Neural cell (in vitro differentiated cells): ENCODE results near the gene ORAI1. TPM values are rescaled to one million over a fixed set of nuclear protein-coding genes. Genes with fewer than 3 reads are reported as not detected.

ENCODE experiments used
- H2AFZ ChIP-seq: fragments of 200-600, 300-800 bp; sonication (generic), shearing (Covaris generic); 2 replicates; pipeline ENCODE4 v1.6.0; 2014; ENCODE audit warnings: low read depth, mild to moderate bottlenecking, antibody characterized with exemption, low read length, moderate library complexity
- H3F3A ChIP-seq: fragments of 200-600 bp; shearing (Covaris generic); 2 replicates; pipeline ENCODE4 v1.6.1; 2016; ENCODE audit warnings: mild to moderate bottlenecking, moderate library complexity, mixed read lengths, antibody characterized with exemption, low read length; ENCODE audit not compliant: insufficient read depth, poor library complexity, severe bottlenecking
- H3K27ac ChIP-seq: fragments of 200-600, 300-800 bp; sonication (generic), shearing (Covaris generic); 2 replicates; pipeline ENCODE4 v1.5.1; 2014; ENCODE audit warnings: mild to moderate bottlenecking, low read length, moderate library complexity
- H3K27me3 ChIP-seq: fragments of 300-800, 200-600 bp; sonication (generic), shearing (Covaris generic); 2 replicates; pipeline ENCODE4 v1.6.0; 2014; ENCODE audit warnings: mild to moderate bottlenecking, low read depth, low read length, moderate library complexity; ENCODE audit not compliant: insufficient read depth
- H3K36me3 ChIP-seq: fragments of 300-800, 200-600 bp; sonication (generic), shearing (Covaris generic); 2 replicates; pipeline ENCODE4 v1.5.1; 2014; ENCODE audit warnings: mild to moderate bottlenecking, antibody characterized with exemption, low read length, moderate library complexity; ENCODE audit not compliant: insufficient read depth
- H3K4me2 ChIP-seq: fragments of 300-800, 200-600 bp; sonication (generic), shearing (Covaris generic); 2 replicates; pipeline ENCODE4 v1.6.0; 2014; ENCODE audit warnings: mild to moderate bottlenecking, low read length
- H3K4me3 ChIP-seq: fragments of 300-800, 200-600 bp; sonication (generic), shearing (Covaris generic); 2 replicates; pipeline ENCODE4 v1.5.1; 2014; ENCODE audit warnings: mild to moderate bottlenecking, low read length, moderate library complexity
- H3K79me2 ChIP-seq: fragments of 200-600 bp; shearing (Covaris generic); replicated peaks from 2 replicates; pipeline ENCODE4 v1.6.0; 2014; ENCODE audit warnings: mild to moderate bottlenecking, low read length, moderate library complexity; ENCODE audit not compliant: insufficient read depth
- H3K9ac ChIP-seq: fragments of 300-800, 200-600 bp; sonication (generic), shearing (Covaris generic); 2 replicates; pipeline ENCODE4 v1.6.1; 2016; ENCODE audit warnings: mild to moderate bottlenecking, low read length, mixed read lengths
- H3K9me2 ChIP-seq: fragments of 200-600 bp; shearing (Covaris generic); 2 replicates; pipeline ENCODE4 v1.6.1; 2016; ENCODE audit warnings: mild to moderate bottlenecking, low read length, mixed read lengths; ENCODE audit not compliant: insufficient read depth
- H3K9me3 ChIP-seq: fragments of 200-600, 300-800 bp; sonication (generic), shearing (Covaris generic); 2 replicates; pipeline ENCODE4 v1.6.1; 2016; ENCODE audit warnings: mild to moderate bottlenecking, mixed run types, low read length, moderate library complexity, mixed read lengths
- H4K20me1 ChIP-seq: fragments of 200-600 bp; shearing (Covaris generic); 2 replicates; pipeline ENCODE4 v1.6.1; 2016; ENCODE audit warnings: mild to moderate bottlenecking, mixed run types; ENCODE audit not compliant: insufficient read depth
- CTCF ChIP-seq: fragments of 450-650 bp; IDR thresholded peaks from 2 replicates; pipeline ENCODE4 v1.5.1; 2014; ENCODE audit warnings: antibody characterized with exemption, mild to moderate bottlenecking, moderate library complexity; ENCODE audit not compliant: poor library complexity, severe bottlenecking
- EP300 ChIP-seq: fragments of 450-650 bp; conservative IDR thresholded peaks from 2 replicates; pipeline ENCODE4 v1.6.1; 2014; ENCODE audit warnings: antibody characterized with exemption, mild to moderate bottlenecking, moderate library complexity; ENCODE audit not compliant: poor library complexity, severe bottlenecking
- EZH2 ChIP-seq: fragments of 200-600, 300-800 bp; shearing (Covaris generic), sonication (generic); IDR thresholded peaks from 2 replicates; pipeline ENCODE4 v1.6.1; 2014; ENCODE audit warnings: antibody characterized with exemption, low read length, borderline replicate concordance, mild to moderate bottlenecking; ENCODE audit not compliant: insufficient read depth, poor library complexity, severe bottlenecking
- MXI1 ChIP-seq: fragments of 450-650 bp; conservative IDR thresholded peaks from 2 replicates; pipeline ENCODE4 v1.6.1; 2014; ENCODE audit warnings: antibody characterized with exemption, mild to moderate bottlenecking; ENCODE audit not compliant: poor library complexity, severe bottlenecking
- POLR2AphosphoS5 ChIP-seq: IDR thresholded peaks from 2 replicates; pipeline ENCODE4 v1.6.1; 2012
- RAD21 ChIP-seq: fragments of 450-650 bp; conservative IDR thresholded peaks from 2 replicates; pipeline ENCODE4 v1.6.1; 2014; ENCODE audit warnings: antibody characterized with exemption, mild to moderate bottlenecking, moderate library complexity
- SMC3 ChIP-seq: fragments of 450-650 bp; conservative IDR thresholded peaks from 2 replicates; pipeline ENCODE4 v1.6.1; 2014; ENCODE audit warnings: antibody characterized with exemption, mild to moderate bottlenecking, moderate library complexity; ENCODE audit not compliant: poor library complexity
- TAF1 ChIP-seq: IDR thresholded peaks from 2 replicates; pipeline ENCODE4 v1.6.1; 2012; ENCODE audit warnings: low read depth
- polyA plus RNA-seq: library from polyadenylated mRNA; depleted of rRNA; stranded (reverse); fragments of >200 nt; gene quantifications from 2 replicates; pipeline ENCODE4 v1.2.3, GENCODE V29; 2014
- TF ChIP-seq, protein P1 (sequence below): IDR thresholded peaks from 2 replicates; pipeline ENCODE4 v1.6.1; 2012; ENCODE audit warnings: borderline replicate concordance

The ORAI1 gene
- polyA plus RNA-seq, 1 donor from 2014 or later = 0.78 TPM

GRCh38 chr12:121603581-121603980 is 22.7 kb upstream of the ORAI1 start:
- H3K36me3 ChIP-seq = no peaks in the 10 kb centered on the region
- no peaks in the 10 kb centered on the region for H3K79me2 ChIP-seq
- H3K9me2 ChIP-seq = no peaks in the 10 kb centered on the region
- no peaks in the 10 kb centered on the region for H4K20me1 ChIP-seq
- no peaks in the 10 kb centered on the region for H3F3A ChIP-seq
- no peak for TF ChIP-seq RAD21
- no peak for TF ChIP-seq EP300
- no peak for TF ChIP-seq SMC3
- TF ChIP-seq POLR2AphosphoS5 = no peak
- TF ChIP-seq MXI1 = no peak
- no peak for TF ChIP-seq TAF1
- no peak for TF ChIP-seq EZH2
- no peak for TF ChIP-seq CTCF
- TF ChIP-seq, protein P1, sequence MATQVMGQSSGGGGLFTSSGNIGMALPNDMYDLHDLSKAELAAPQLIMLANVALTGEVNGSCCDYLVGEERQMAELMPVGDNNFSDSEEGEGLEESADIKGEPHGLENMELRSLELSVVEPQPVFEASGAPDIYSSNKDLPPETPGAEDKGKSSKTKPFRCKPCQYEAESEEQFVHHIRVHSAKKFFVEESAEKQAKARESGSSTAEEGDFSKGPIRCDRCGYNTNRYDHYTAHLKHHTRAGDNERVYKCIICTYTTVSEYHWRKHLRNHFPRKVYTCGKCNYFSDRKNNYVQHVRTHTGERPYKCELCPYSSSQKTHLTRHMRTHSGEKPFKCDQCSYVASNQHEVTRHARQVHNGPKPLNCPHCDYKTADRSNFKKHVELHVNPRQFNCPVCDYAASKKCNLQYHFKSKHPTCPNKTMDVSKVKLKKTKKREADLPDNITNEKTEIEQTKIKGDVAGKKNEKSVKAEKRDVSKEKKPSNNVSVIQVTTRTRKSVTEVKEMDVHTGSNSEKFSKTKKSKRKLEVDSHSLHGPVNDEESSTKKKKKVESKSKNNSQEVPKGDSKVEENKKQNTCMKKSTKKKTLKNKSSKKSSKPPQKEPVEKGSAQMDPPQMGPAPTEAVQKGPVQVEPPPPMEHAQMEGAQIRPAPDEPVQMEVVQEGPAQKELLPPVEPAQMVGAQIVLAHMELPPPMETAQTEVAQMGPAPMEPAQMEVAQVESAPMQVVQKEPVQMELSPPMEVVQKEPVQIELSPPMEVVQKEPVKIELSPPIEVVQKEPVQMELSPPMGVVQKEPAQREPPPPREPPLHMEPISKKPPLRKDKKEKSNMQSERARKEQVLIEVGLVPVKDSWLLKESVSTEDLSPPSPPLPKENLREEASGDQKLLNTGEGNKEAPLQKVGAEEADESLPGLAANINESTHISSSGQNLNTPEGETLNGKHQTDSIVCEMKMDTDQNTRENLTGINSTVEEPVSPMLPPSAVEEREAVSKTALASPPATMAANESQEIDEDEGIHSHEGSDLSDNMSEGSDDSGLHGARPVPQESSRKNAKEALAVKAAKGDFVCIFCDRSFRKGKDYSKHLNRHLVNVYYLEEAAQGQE = no peak
- H3K4me2 ChIP-seq = no peak overlapping the region
- no peak overlapping the region for H3K4me3 ChIP-seq
- no peaks in the 10 kb centered on the region for H3K9me3 ChIP-seq
- H2AFZ ChIP-seq = no peak overlapping the region
- H3K9ac ChIP-seq = no peak overlapping the region
- H3K27ac ChIP-seq = no peak overlapping the region
- no peaks in the 10 kb centered on the region for H3K27me3 ChIP-seq

DNA sequence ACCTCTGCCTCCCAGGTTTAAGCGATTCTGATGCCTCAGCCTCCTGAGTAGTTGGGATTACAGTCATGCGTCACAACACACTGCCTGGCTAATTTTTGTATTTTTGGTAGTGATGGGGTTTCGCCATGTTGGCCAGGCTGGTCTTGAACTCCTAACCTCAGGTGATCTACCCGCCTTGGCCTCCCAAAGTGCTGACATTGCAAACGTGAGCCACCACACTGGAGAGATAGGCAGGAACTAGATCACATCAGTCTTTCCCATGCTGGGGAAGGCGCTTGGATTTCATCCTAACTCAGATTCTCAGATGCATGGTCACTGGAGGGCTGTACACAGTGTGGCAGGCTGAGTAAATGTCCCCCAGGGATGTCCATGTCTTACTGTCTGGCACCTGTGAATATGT is 18.0 kb upstream of the ORAI1 start:
- TF ChIP-seq RAD21 = no peak
- no peak overlapping the region for H2AFZ ChIP-seq
- H3K79me2 ChIP-seq = no peaks in the 10 kb centered on the region

More for the DNA sequence above, 18.0 kb upstream of the ORAI1 start:
- no peak overlapping the region for H3K4me2 ChIP-seq
- no peaks in the 10 kb centered on the region for H3K36me3 ChIP-seq
- no peaks in the 10 kb centered on the region for H3K27me3 ChIP-seq
- peaks cover 5% of the 10 kb centered on the region for H3F3A ChIP-seq
- no peaks in the 10 kb centered on the region for H3K9me3 ChIP-seq
- H3K27ac ChIP-seq = no peak overlapping the region
- H3K9ac ChIP-seq = no peak overlapping the region
- no peaks in the 10 kb centered on the region for H3K9me2 ChIP-seq
- H4K20me1 ChIP-seq = no peaks in the 10 kb centered on the region
- H3K4me3 ChIP-seq = no peak overlapping the region
